Measurements from ENCODE around the gene MLPH. TPM values are rescaled to one million over a fixed set of nuclear protein-coding genes. Genes with fewer than 3 reads are reported as not detected.

The MLPH gene
- total and polyA plus RNA-seq, 2 of the 13 experiments (the other 11 are each of a cell fraction or from before 2014, with no cell fraction given), result 0.12 TPM; not detected in 1

GRCh38 chr2:237438080-237438940 lies 48.7 kb upstream of the MLPH start:
- DNase-seq (ENCODE audit: low spot score) (no peak), ATAC-seq (no peak; the same call in 2 of the 3 replicates), FAIRE-seq (no peak)
- CTCF ChIA-PET (ENCODE audit: low intra/inter-chr PET ratio, low total read pairs), result no interaction called here
- no peak overlapping the region for H3K27ac ChIP-seq (ENCODE audit: extremely low read length, insufficient read depth, low read length)
- POLR2A ChIA-PET, result no interaction called here
- H3K9me3 ChIP-seq (ENCODE audit: low read length), result no peaks in the 10 kb centered on the region
- peaks cover 4 to 37% of the 10 kb centered on the region in 2 experiments for H3K27me3 ChIP-seq (ENCODE audit: control insufficient read depth in 1 of 2, insufficient read depth in 2 of 2, low read length in 2 of 2)
- intact Hi-C loops (cut with micrococcal nuclease; ENCODE audit: unreplicated experiment) (no loop called here), in situ Hi-C loops (cut with HindIII; ENCODE audit: extremely low pct_ligation_motif_present, low pct_unique_long_range_greater_than_20kb) (no loop called here)
- no peaks in the 10 kb centered on the region for H4K20me1 ChIP-seq (ENCODE audit: insufficient read depth, low read length)
- no TSS peak for BruUV-seq (replicated peaks)
- no peaks in the 10 kb centered on the region for H3K4me1 ChIP-seq (ENCODE audit: insufficient read depth, low read length)
- TF ChIP-seq ZEB1 (IDR thresholded peaks at IDR 0.05; ENCODE audit: insufficient replicate concordance, low read depth) (peak; percentile 41), ZSCAN25 (CRISPR knock-in tag; IDR thresholded peaks at IDR 0.05) (no peak)
- H3K36me3 ChIP-seq (replicated peaks in 1 of 2; ENCODE audit: control insufficient read depth in 1 of 2, insufficient read depth in 2 of 2, low read length in 2 of 2), result no peaks in the 10 kb centered on the region
- H2AFZ ChIP-seq (ENCODE audit: low read length), result no peak overlapping the region
- H3K9ac ChIP-seq (ENCODE audit: insufficient read depth, low read depth, low read length), result no peak overlapping the region
- no peak overlapping the region for H3K4me2 ChIP-seq (ENCODE audit: low read depth, low read length)
- no peaks in the 10 kb centered on the region for H3K79me2 ChIP-seq (ENCODE audit: insufficient read depth, low read length)
- 24% methylated on average over 8 of the region's 8 CpGs for WGBS (ENCODE audit: low lambda C conversion rate)
- H3K4me3 ChIP-seq (replicated peaks in 1 of 3; ENCODE audit: insufficient read depth in 1 of 3, low read depth in 2 of 3, low read length in 3 of 3), result no peak overlapping the region

- H3K79me2 ChIP-seq (ENCODE audit: insufficient read depth, low read length), result no peaks in the 10 kb centered on the region
- FAIRE-seq (no peak), ATAC-seq (no peak), DNase-seq (ENCODE audit: low spot score) (no peak)
- CTCF ChIA-PET (ENCODE audit: low intra/inter-chr PET ratio, low total read pairs), result no interaction called here
- POLR2A ChIA-PET, result no interaction called here
- peaks cover 2 to 25% of the 10 kb centered on the region in 2 experiments; a peak in 4 of 5 replicates for H3K27me3 ChIP-seq (ENCODE audit: control insufficient read depth in 1 of 2, insufficient read depth in 2 of 2, low read length in 2 of 2)
- BruUV-seq (replicated peaks), result no TSS peak
- in situ Hi-C loops (cut with HindIII; ENCODE audit: extremely low pct_ligation_motif_present, low pct_unique_long_range_greater_than_20kb) (no loop called here), intact Hi-C loops (cut with micrococcal nuclease; ENCODE audit: unreplicated experiment) (no loop called here)
- WGBS (ENCODE audit: low lambda C conversion rate), result 25% methylated on average over 2 of the region's 2 CpGs
- H3K27ac ChIP-seq (ENCODE audit: extremely low read length, insufficient read depth, low read length), result no peak overlapping the region
- no peak overlapping the region for H3K9ac ChIP-seq (ENCODE audit: insufficient read depth, low read depth, low read length)
- H2AFZ ChIP-seq (ENCODE audit: low read length), result no peak overlapping the region
- H3K4me1 ChIP-seq (ENCODE audit: insufficient read depth, low read length), result no peaks in the 10 kb centered on the region
- H3K36me3 ChIP-seq (replicated peaks in 1 of 2; ENCODE audit: control insufficient read depth in 1 of 2, insufficient read depth in 2 of 2, low read length in 2 of 2), result no peaks in the 10 kb centered on the region
- no peak overlapping the region for H3K4me3 ChIP-seq (replicated peaks in 1 of 3; ENCODE audit: insufficient read depth in 1 of 3, low read depth in 2 of 3, low read length in 3 of 3)
- no peaks in the 10 kb centered on the region for H3K9me3 ChIP-seq (ENCODE audit: low read length)
- H4K20me1 ChIP-seq (ENCODE audit: insufficient read depth, low read length), result no peaks in the 10 kb centered on the region
- H3K4me2 ChIP-seq (ENCODE audit: low read depth, low read length), result no peak overlapping the region
- TF ChIP-seq ZKSCAN8 (CRISPR knock-in tag; IDR thresholded peaks at IDR 0.05; ENCODE audit: borderline replicate concordance), result no peak
- no peak for TF ChIP-seq TSC22D2 (CRISPR knock-in tag; IDR thresholded peaks at IDR 0.05; ENCODE audit: borderline replicate concordance)
- TF ChIP-seq ZNF512 (CRISPR knock-in tag; IDR thresholded peaks at IDR 0.05), result no peak
- no peak for TF ChIP-seq RARA (CRISPR knock-in tag; IDR thresholded peaks at IDR 0.05)
- TF ChIP-seq ZBTB21 (CRISPR knock-in tag; IDR thresholded peaks at IDR 0.05), result no peak
- TF ChIP-seq ZNF713 (CRISPR knock-in tag; IDR thresholded peaks at IDR 0.05), result no peak
- no peak for TF ChIP-seq SMC3 (IDR thresholded peaks at IDR 0.05; ENCODE audit: low read length)
- no peak for TF ChIP-seq ZNF256 (CRISPR knock-in tag; conservative IDR thresholded peaks at IDR 0.05)
- no peak for TF ChIP-seq ZNF292 (CRISPR knock-in tag; IDR thresholded peaks at IDR 0.05; ENCODE audit: borderline replicate concordance, low read depth)
- TF ChIP-seq FOXP4 (CRISPR knock-in tag; IDR thresholded peaks at IDR 0.05), result no peak
These were observed 46.2 kb upstream of the MLPH start for GRCh38 chr2:237440819-237441281.
